CD4-positive, CD25-positive, alpha-beta regulatory T cell (primary cell): ENCODE measurements around the gene RIN3. TPM values are rescaled to one million over a fixed set of nuclear protein-coding genes. Genes with fewer than 3 reads are reported as not detected.

Experiments
- ATAC-seq, 2 donors: fragments of 150-1000 bp; cut with Tn5 transposase; one replicate each; pipeline ENCODE4 v1.10.0; 2021; ENCODE audit warnings: low read depth in 2 of 2, moderate number of reproducible peaks in 2 of 2, moderate library complexity in 1 of 2
- DNase-seq, 3 donors: peaks; one replicate each; pipeline versions ENCODE4 v3.0.0 to v3.0.0-alpha.2; 2012 to 2022; ENCODE audit warnings: mixed read lengths in 1 of 3
- H3K27ac ChIP-seq: one replicate; pipeline ENCODE4 v1.7.0; 2013; ENCODE audit warnings: mild to moderate bottlenecking, low read length; ENCODE audit not compliant: insufficient read depth, poor library complexity, severe bottlenecking
- H3K27me3 ChIP-seq: one replicate; pipeline ENCODE4 v1.7.0; 2013; ENCODE audit warnings: low read length; ENCODE audit not compliant: control insufficient read depth, insufficient read depth
- H3K36me3 ChIP-seq: one replicate; pipeline ENCODE4 v1.7.0; 2013; ENCODE audit warnings: mild to moderate bottlenecking, low read length, moderate library complexity; ENCODE audit not compliant: control insufficient read depth, insufficient read depth
- H3K4me1 ChIP-seq: 2 replicates; pipeline ENCODE4 v1.7.0; 2013; ENCODE audit warnings: mild to moderate bottlenecking, low read length; ENCODE audit not compliant: insufficient read depth, control insufficient read depth, poor library complexity, severe bottlenecking
- H3K4me3 ChIP-seq: one replicate; pipeline ENCODE4 v1.7.0; 2013; ENCODE audit warnings: low read depth, mild to moderate bottlenecking, low read length, moderate library complexity
- H3K9me3 ChIP-seq, 2 experiments: 1 replicate in 1 of 2; 2 replicates in 1 of 2; pipeline ENCODE4 v1.7.0; 2013; ENCODE audit warnings: low read length in 2 of 2, mild to moderate bottlenecking in 1 of 2, moderate library complexity in 1 of 2; ENCODE audit not compliant: control insufficient read depth in 2 of 2
- H3K27ac Mint-ChIP-seq, 3 donors: one replicate each; pipeline ENCODE4 v1.8.0; 2020 to 2022; ENCODE audit warnings: mild to moderate bottlenecking in 3 of 3, mixed read lengths in 3 of 3, moderate library complexity in 2 of 3
- H3K27me3 Mint-ChIP-seq: one replicate; pipeline ENCODE4 v1.8.0; 2022; ENCODE audit warnings: mild to moderate bottlenecking, mixed read lengths
- H3K36me3 Mint-ChIP-seq: one replicate; pipeline ENCODE4 v1.8.0; 2020; ENCODE audit warnings: mixed read lengths
- H3K4me1 Mint-ChIP-seq, 4 donors: one replicate each; pipeline ENCODE4 v1.8.0; 2020 to 2022; ENCODE audit warnings: mixed read lengths in 4 of 4, mild to moderate bottlenecking in 1 of 4
- H3K4me3 Mint-ChIP-seq, 4 donors: one replicate each; pipeline ENCODE4 v1.8.0; 2020 to 2022; ENCODE audit warnings: mild to moderate bottlenecking in 4 of 4, mixed read lengths in 4 of 4, moderate library complexity in 3 of 4
- H3K9me3 Mint-ChIP-seq, 7 donors: one replicate each; pipeline ENCODE4 v1.8.0; 2020 to 2022; ENCODE audit warnings: mixed read lengths in 7 of 7, mild to moderate bottlenecking in 3 of 7, moderate library complexity in 2 of 7
- polyA plus RNA-seq, 4 donors: library from polyadenylated mRNA; unstranded; fragments of 300-500 nt; fragmentation: Illumina TruSeq; gene quantifications; one replicate each; pipeline ENCODE4 v1.2.3, GENCODE V29; 2021
- total RNA-seq: library from RNA; stranded (reverse); gene quantifications from one replicate; pipeline ENCODE4 v1.2.3, GENCODE V29; 2022

Gene RIN3
- total and polyA plus RNA-seq, 5 donors from 2014 or later, result 21.0 to 120 (median 25.0) TPM

- Histone ChIP-seq H3K4me1 (peaks cover 15% of the 10 kb centered on the region), H3K36me3 (no peaks in the 10 kb centered on the region), H3K27ac (no peak overlapping the region), H3K4me3 (no peak overlapping the region), H3K9me3 (no peaks in the 10 kb centered on the region), H3K27me3 (peaks cover 1% of the 10 kb centered on the region)
- H3K4me1 Mint-ChIP-seq, result peaks cover 6 to 34% (median 10%) of the 10 kb centered on the region in 4 donors
- peak in 1 of 3 donors; percentile 45 for DNase-seq
- ATAC-seq, result peak; percentile 41 to 43
- no peaks in the 10 kb centered on the region for H3K36me3 Mint-ChIP-seq
- no peak overlapping the region for H3K27ac Mint-ChIP-seq
- peaks cover 0 to 2% (median 0%) of the 10 kb centered on the region in 7 donors for H3K9me3 Mint-ChIP-seq
- peak overlapping the region; percentile 40 to 82 (median 70) for H3K4me3 Mint-ChIP-seq
- peaks cover 25% of the 10 kb centered on the region for H3K27me3 Mint-ChIP-seq
Measured at GRCh38 chr14:92513966-92514843, 624 bp downstream of the RIN3 start.

GRCh38 chr14:92514844-92515514, 1.4 kb downstream of the RIN3 start:
- peak overlapping the region in 2 of 3 donors; percentile 3 to 5 for H3K27ac Mint-ChIP-seq
- DNase-seq, result no peak
- H3K4me1 Mint-ChIP-seq, result peaks cover 6 to 36% (median 10%) of the 10 kb centered on the region in 4 donors
- no peaks in the 10 kb centered on the region for H3K36me3 Mint-ChIP-seq
- H3K27me3 Mint-ChIP-seq, result peaks cover 25% of the 10 kb centered on the region
- H3K27me3 ChIP-seq, result no peaks in the 10 kb centered on the region
- no peak overlapping the region for H3K27ac ChIP-seq
- no peak for ATAC-seq
- no peaks in the 10 kb centered on the region for H3K9me3 ChIP-seq
- peaks cover 15% of the 10 kb centered on the region for H3K4me1 ChIP-seq
- peaks cover 0 to 2% (median 0%) of the 10 kb centered on the region in 7 donors for H3K9me3 Mint-ChIP-seq
- no peak overlapping the region for H3K4me3 ChIP-seq
- peak overlapping the region; percentile 66 to 82 (median 72) for H3K4me3 Mint-ChIP-seq
- no peaks in the 10 kb centered on the region for H3K36me3 ChIP-seq

- H3K4me1 ChIP-seq, result peaks cover 15% of the 10 kb centered on the region
- no peaks in the 10 kb centered on the region for H3K27me3 ChIP-seq
- H3K4me3 ChIP-seq, result no peak overlapping the region
- H3K27me3 Mint-ChIP-seq, result peaks cover 24% of the 10 kb centered on the region
- peak overlapping the region in 2 of 3 donors; percentile 3 to 5 for H3K27ac Mint-ChIP-seq
- no peak for ATAC-seq
- H3K36me3 Mint-ChIP-seq, result no peaks in the 10 kb centered on the region
- H3K9me3 ChIP-seq, result no peaks in the 10 kb centered on the region
- peaks cover 6 to 36% (median 10%) of the 10 kb centered on the region in 4 donors for H3K4me1 Mint-ChIP-seq
- peaks cover 0 to 2% (median 0%) of the 10 kb centered on the region in 7 donors for H3K9me3 Mint-ChIP-seq
- H3K4me3 Mint-ChIP-seq, result peak overlapping the region; percentile 66 to 82 (median 72)
- H3K27ac ChIP-seq, result no peak overlapping the region
- DNase-seq, result no peak
- H3K36me3 ChIP-seq, result no peaks in the 10 kb centered on the region
Measured at GRCh38 chr14:92515546-92516343, 2.2 kb downstream of the RIN3 start.

GRCh38 chr14:92516344-92516965, 2.9 kb downstream of the RIN3 start:
- Mint-ChIP-seq H3K27ac (no peak overlapping the region), H3K4me3 (no peak overlapping the region), H3K36me3 (peaks cover 6% of the 10 kb centered on the region), H3K9me3 (peaks cover 0 to 2% (median 0%) of the 10 kb centered on the region in 7 donors), H3K27me3 (peaks cover 18% of the 10 kb centered on the region), H3K4me1 (peaks cover 6 to 36% (median 10%) of the 10 kb centered on the region in 4 donors)
- Histone ChIP-seq H3K27ac (no peak overlapping the region), H3K9me3 (no peaks in the 10 kb centered on the region), H3K4me1 (peaks cover 15% of the 10 kb centered on the region), H3K36me3 (no peaks in the 10 kb centered on the region), H3K4me3 (no peak overlapping the region), H3K27me3 (no peaks in the 10 kb centered on the region)
- no peak for DNase-seq
- no peak for ATAC-seq

GRCh38 chr14:92516966-92517506, 3.5 kb downstream of the RIN3 start:
- ATAC-seq (no peak), DNase-seq (no peak)
- peaks cover 17% of the 10 kb centered on the region for H3K27me3 Mint-ChIP-seq
- peaks cover 4 to 36% (median 10%) of the 10 kb centered on the region in 4 donors for H3K4me1 Mint-ChIP-seq
- H3K9me3 ChIP-seq, result no peaks in the 10 kb centered on the region
- H3K9me3 Mint-ChIP-seq, result peaks cover 0 to 2% (median 0%) of the 10 kb centered on the region in 7 donors
- H3K27ac Mint-ChIP-seq, result peak overlapping the region in 2 of 3 donors; percentile 18 to 56
- peaks cover 15% of the 10 kb centered on the region for H3K4me1 ChIP-seq
- H3K4me3 ChIP-seq, result no peak overlapping the region
- H3K36me3 ChIP-seq, result no peaks in the 10 kb centered on the region
- H3K27me3 ChIP-seq, result no peaks in the 10 kb centered on the region
- H3K4me3 Mint-ChIP-seq, result no peak overlapping the region
- H3K27ac ChIP-seq, result no peak overlapping the region
- peaks cover 7% of the 10 kb centered on the region for H3K36me3 Mint-ChIP-seq

GRCh38 chr14:92517761-92518160, 4.2 kb downstream of the RIN3 start:
- Histone ChIP-seq H3K4me1 (peaks cover 14% of the 10 kb centered on the region), H3K36me3 (no peaks in the 10 kb centered on the region), H3K4me3 (no peak overlapping the region), H3K9me3 (no peaks in the 10 kb centered on the region), H3K27ac (no peak overlapping the region), H3K27me3 (no peaks in the 10 kb centered on the region)
- H3K4me1 Mint-ChIP-seq, result peaks cover 0 to 34% (median 10%) of the 10 kb centered on the region in 4 donors
- peaks cover 7% of the 10 kb centered on the region for H3K36me3 Mint-ChIP-seq
- H3K9me3 Mint-ChIP-seq, result peaks cover 0 to 2% (median 0%) of the 10 kb centered on the region in 7 donors
- peak overlapping the region in 1 of 3 donors; percentile 57 for H3K27ac Mint-ChIP-seq
- peak overlapping the region in 2 of 4 donors; percentile 2 to 16 for H3K4me3 Mint-ChIP-seq
- no peak for DNase-seq
- ATAC-seq, result no peak
- peaks cover 11% of the 10 kb centered on the region for H3K27me3 Mint-ChIP-seq
